T47D (cell line): ENCODE results near the gene ABL2.

Experiments
- DNase-seq, 2 experiments: peaks; one replicate each; pipeline versions ENCODE4 v3.0.0 to v3.0.0-alpha.2; 2011 to 2012; ENCODE audit warnings: low read depth in 1 of 2, low spot score in 1 of 2
- JUND ChIP-seq: IDR thresholded peaks from 2 replicates; pipeline ENCODE4 v1.6.1; 2012; ENCODE audit warnings: low read depth
- in situ Hi-C: cut with HindIII; loops from 2 replicates; pipeline ENCODE4 v1.10.0; 2016; ENCODE audit warnings: low sequenced_read_pairs, low pct_unique_long_range_greater_than_20kb

Gene ABL2

GRCh38 chr1:179129702-179130473, 99.6 kb downstream of the ABL2 start:
- in situ Hi-C loops, result no loop called here
- no peak for TF ChIP-seq JUND
- DNase-seq, result peak in 1 of 2 experiments; percentile 60

GRCh38 chr1:179128520-179128919, 101.0 kb downstream of the ABL2 start:
- TF ChIP-seq JUND, result no peak
- peak; percentile 31 to 90 for DNase-seq
- in situ Hi-C loops, result no loop called here

GRCh38 chr1:179127163-179127895, 102.1 kb downstream of the ABL2 start:
- no peak for TF ChIP-seq JUND
- DNase-seq, result no peak
- in situ Hi-C loops, result no loop called here

- in situ Hi-C loops, result no loop called here
- no peak for TF ChIP-seq JUND
- DNase-seq, result no peak
These were observed 103.0 kb downstream of the ABL2 start for GRCh38 chr1:179126338-179127060.

GRCh38 chr1:179124873-179125272, 104.6 kb downstream of the ABL2 start:
- in situ Hi-C loops, result no loop called here

GRCh38 chr1:179121159-179121938, 108.1 kb downstream of the ABL2 start:
- DNase-seq, result peak in 1 of 2 experiments; percentile 73
- no peak for TF ChIP-seq JUND
- in situ Hi-C loops, result no loop called here

More at GRCh38 chr1:179124873-179125272, 104.6 kb downstream of the ABL2 start:
- no peak for TF ChIP-seq JUND
- DNase-seq, result no peak

- DNase-seq, result no peak
- in situ Hi-C loops, result no loop called here
These were observed 108.7 kb downstream of the ABL2 start for GRCh38 chr1:179120736-179121135.

GRCh38 chr1:179119513-179119912, 110.0 kb downstream of the ABL2 start:
- no peak for TF ChIP-seq JUND
- no peak for DNase-seq
- in situ Hi-C loops, result no loop called here

More at GRCh38 chr1:179120736-179121135, 108.7 kb downstream of the ABL2 start:
- TF ChIP-seq JUND, result no peak

GRCh38 chr1:179115181-179115580, 114.3 kb downstream of the ABL2 start:
- in situ Hi-C loops, result no loop called here
- TF ChIP-seq JUND, result no peak
- DNase-seq, result no peak

- in situ Hi-C loops, result no loop called here
These were observed 120.8 kb downstream of the ABL2 start for GRCh38 chr1:179108644-179109043.

GRCh38 chr1:179107706-179108629, 121.5 kb downstream of the ABL2 start:
- no peak for TF ChIP-seq JUND
- in situ Hi-C loops, result no loop called here
- no peak for DNase-seq

More at GRCh38 chr1:179108644-179109043, 120.8 kb downstream of the ABL2 start:
- TF ChIP-seq JUND, result no peak
- no peak for DNase-seq
